ENCODE data around the gene PPP1R26. TPM values are rescaled to one million over a fixed set of nuclear protein-coding genes. Genes with fewer than 3 reads are reported as not detected.
A peak's percentile ranks its signal among the peaks of the same experiment; 100 is the strongest.

The PPP1R26 gene
- total and polyA plus RNA-seq, 9 of the 15 experiments (the other 6 are each of a cell fraction or from before 2014, with no cell fraction given): 0.77 to 26.8 (median 9.3) TPM

DNA sequence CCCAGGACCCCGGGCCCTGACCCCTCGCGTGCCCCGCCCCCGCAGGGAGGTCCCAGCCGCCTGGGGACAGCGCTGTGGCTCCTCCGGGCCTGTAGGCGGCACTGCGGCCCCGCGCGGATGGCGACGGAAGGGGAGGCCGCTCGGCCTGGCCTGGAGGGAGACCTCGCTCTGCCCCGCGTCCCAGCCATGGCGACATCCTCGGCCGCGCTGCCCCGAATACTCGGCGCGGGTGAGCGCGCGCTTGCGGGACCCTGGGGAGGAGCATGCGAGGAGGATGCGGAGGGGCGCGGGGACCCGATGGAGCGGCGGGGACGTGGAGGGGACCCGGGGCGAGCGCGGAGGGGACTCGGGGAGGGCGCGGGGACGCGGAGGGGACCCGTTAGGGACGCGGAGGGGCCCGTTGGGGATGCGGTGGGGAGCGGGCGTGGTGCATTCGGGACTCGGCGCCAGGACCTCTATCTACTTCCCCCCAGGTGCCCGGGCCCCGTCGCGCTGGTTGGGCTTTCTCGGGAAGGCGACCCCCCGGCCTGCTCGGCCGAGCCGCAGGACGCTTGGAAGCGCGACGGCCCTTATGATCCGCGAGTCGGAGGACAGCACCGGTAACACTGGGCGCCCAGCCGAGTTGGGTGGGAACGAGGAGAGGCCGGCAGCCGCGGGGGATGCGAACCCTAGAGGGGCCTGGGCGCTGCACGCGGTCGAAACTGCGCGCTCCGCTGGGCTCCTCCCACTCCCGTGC lies 21.1 kb downstream of the PPP1R26 start, which contains the start of gene MRPS2 (continued):
- TF ChIP-seq, protein P1, sequence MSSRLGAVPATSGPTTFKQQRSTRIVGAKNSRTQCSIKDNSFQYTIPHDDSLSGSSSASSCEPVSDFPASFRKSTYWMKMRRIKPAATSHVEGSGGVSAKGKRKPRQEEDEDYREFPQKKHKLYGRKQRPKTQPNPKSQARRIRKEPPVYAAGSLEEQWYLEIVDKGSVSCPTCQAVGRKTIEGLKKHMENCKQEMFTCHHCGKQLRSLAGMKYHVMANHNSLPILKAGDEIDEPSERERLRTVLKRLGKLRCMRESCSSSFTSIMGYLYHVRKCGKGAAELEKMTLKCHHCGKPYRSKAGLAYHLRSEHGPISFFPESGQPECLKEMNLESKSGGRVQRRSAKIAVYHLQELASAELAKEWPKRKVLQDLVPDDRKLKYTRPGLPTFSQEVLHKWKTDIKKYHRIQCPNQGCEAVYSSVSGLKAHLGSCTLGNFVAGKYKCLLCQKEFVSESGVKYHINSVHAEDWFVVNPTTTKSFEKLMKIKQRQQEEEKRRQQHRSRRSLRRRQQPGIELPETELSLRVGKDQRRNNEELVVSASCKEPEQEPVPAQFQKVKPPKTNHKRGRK (tag; IDR thresholded peaks at IDR 0.05): no peak
- TF ChIP-seq, protein P2, sequence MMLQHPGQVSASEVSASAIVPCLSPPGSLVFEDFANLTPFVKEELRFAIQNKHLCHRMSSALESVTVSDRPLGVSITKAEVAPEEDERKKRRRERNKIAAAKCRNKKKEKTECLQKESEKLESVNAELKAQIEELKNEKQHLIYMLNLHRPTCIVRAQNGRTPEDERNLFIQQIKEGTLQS (IDR thresholded peaks at IDR 0.05): no peak
- TF ChIP-seq, protein P2 (CRISPR knock-in tag; conservative IDR thresholded peaks at IDR 0.05): no peak
- TF ChIP-seq, protein P3, sequence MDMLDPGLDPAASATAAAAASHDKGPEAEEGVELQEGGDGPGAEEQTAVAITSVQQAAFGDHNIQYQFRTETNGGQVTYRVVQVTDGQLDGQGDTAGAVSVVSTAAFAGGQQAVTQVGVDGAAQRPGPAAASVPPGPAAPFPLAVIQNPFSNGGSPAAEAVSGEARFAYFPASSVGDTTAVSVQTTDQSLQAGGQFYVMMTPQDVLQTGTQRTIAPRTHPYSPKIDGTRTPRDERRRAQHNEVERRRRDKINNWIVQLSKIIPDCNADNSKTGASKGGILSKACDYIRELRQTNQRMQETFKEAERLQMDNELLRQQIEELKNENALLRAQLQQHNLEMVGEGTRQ (CRISPR knock-in tag; IDR thresholded peaks at IDR 0.05): no peak
- TF ChIP-seq, protein P4, sequence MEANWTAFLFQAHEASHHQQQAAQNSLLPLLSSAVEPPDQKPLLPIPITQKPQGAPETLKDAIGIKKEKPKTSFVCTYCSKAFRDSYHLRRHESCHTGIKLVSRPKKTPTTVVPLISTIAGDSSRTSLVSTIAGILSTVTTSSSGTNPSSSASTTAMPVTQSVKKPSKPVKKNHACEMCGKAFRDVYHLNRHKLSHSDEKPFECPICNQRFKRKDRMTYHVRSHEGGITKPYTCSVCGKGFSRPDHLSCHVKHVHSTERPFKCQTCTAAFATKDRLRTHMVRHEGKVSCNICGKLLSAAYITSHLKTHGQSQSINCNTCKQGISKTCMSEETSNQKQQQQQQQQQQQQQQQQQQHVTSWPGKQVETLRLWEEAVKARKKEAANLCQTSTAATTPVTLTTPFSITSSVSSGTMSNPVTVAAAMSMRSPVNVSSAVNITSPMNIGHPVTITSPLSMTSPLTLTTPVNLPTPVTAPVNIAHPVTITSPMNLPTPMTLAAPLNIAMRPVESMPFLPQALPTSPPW (CRISPR knock-in tag; IDR thresholded peaks at IDR 0.05): peak; percentile 41; the same call in 1 of the 2 replicates
- peak; percentile 96 for TF ChIP-seq RB1 (IDR thresholded peaks at IDR 0.05; ENCODE audit: low read depth)
- peak; percentile 92 for TF ChIP-seq POLR2G (IDR thresholded peaks at IDR 0.05; ENCODE audit: low read depth, low read length)
- TF ChIP-seq SETDB1 (IDR thresholded peaks at IDR 0.05; ENCODE audit: low read length): no peak
- no peak for TF ChIP-seq SLC30A9 (CRISPR knock-in tag; IDR thresholded peaks at IDR 0.05)
- TF ChIP-seq PHF21A (IDR thresholded peaks at IDR 0.05; ENCODE audit: borderline replicate concordance, low read depth): peak; percentile 60; the same call in 1 of the 2 replicates
- TF ChIP-seq ZNF431 (CRISPR knock-in tag; IDR thresholded peaks at IDR 0.05): no peak
- TF ChIP-seq ZNF445 (CRISPR knock-in tag; IDR thresholded peaks at IDR 0.05; ENCODE audit: low read depth): no peak
- TF ChIP-seq MTA3 (IDR thresholded peaks at IDR 0.05; ENCODE audit: borderline replicate concordance): peak; percentile 51
- no peak for TF ChIP-seq KDM1A (IDR thresholded peaks at IDR 0.05)
- TF ChIP-seq FOXA1 (IDR thresholded peaks at IDR 0.05; ENCODE audit: borderline replicate concordance): no peak
- TF ChIP-seq GABPB2 (CRISPR knock-in tag; conservative IDR thresholded peaks at IDR 0.05): no peak
- TF ChIP-seq, protein P5, sequence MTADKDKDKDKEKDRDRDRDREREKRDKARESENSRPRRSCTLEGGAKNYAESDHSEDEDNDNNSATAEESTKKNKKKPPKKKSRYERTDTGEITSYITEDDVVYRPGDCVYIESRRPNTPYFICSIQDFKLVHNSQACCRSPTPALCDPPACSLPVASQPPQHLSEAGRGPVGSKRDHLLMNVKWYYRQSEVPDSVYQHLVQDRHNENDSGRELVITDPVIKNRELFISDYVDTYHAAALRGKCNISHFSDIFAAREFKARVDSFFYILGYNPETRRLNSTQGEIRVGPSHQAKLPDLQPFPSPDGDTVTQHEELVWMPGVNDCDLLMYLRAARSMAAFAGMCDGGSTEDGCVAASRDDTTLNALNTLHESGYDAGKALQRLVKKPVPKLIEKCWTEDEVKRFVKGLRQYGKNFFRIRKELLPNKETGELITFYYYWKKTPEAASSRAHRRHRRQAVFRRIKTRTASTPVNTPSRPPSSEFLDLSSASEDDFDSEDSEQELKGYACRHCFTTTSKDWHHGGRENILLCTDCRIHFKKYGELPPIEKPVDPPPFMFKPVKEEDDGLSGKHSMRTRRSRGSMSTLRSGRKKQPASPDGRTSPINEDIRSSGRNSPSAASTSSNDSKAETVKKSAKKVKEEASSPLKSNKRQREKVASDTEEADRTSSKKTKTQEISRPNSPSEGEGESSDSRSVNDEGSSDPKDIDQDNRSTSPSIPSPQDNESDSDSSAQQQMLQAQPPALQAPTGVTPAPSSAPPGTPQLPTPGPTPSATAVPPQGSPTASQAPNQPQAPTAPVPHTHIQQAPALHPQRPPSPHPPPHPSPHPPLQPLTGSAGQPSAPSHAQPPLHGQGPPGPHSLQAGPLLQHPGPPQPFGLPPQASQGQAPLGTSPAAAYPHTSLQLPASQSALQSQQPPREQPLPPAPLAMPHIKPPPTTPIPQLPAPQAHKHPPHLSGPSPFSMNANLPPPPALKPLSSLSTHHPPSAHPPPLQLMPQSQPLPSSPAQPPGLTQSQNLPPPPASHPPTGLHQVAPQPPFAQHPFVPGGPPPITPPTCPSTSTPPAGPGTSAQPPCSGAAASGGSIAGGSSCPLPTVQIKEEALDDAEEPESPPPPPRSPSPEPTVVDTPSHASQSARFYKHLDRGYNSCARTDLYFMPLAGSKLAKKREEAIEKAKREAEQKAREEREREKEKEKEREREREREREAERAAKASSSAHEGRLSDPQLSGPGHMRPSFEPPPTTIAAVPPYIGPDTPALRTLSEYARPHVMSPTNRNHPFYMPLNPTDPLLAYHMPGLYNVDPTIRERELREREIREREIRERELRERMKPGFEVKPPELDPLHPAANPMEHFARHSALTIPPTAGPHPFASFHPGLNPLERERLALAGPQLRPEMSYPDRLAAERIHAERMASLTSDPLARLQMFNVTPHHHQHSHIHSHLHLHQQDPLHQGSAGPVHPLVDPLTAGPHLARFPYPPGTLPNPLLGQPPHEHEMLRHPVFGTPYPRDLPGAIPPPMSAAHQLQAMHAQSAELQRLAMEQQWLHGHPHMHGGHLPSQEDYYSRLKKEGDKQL (CRISPR knock-in tag; IDR thresholded peaks at IDR 0.05; ENCODE audit: borderline replicate concordance): no peak

Data from K562 (cell line).